Peyer's patch (tissue), 4 donors: ENCODE data around the gene KPNA4. TPM values are rescaled to one million over a fixed set of nuclear protein-coding genes. Genes with fewer than 3 reads are reported as not detected.

Experiments used
- DNase-seq, 3 donors: peaks; one replicate each; pipeline ENCODE4 v3.0.0-alpha.2; 2017 to 2019
- H3K27ac ChIP-seq, 4 donors: fragments of 200-600 bp; sonication (generic); one replicate each; pipeline ENCODE4 v1.5.1; 2016 to 2019
- H3K27me3 ChIP-seq, 2 donors: fragments of 200-600 bp; sonication (generic); one replicate each; pipeline ENCODE4 v1.5.1; 2019
- H3K36me3 ChIP-seq, 3 donors: fragments of 200-600 bp; sonication (generic); one replicate each; pipeline ENCODE4 v1.5.1; 2016 to 2019
- H3K4me1 ChIP-seq, 4 donors: fragments of 200-600 bp; sonication (generic); one replicate each; pipeline ENCODE4 v1.5.1; 2016 to 2019
- H3K4me3 ChIP-seq, 4 donors: fragments of 200-600 bp; sonication (generic); 1 replicate in 3 of 4; 2 replicates in 1 of 4; pipeline ENCODE4 v1.5.1; 2016 to 2019; ENCODE audit warnings: mild to moderate bottlenecking in 1 of 4
- H3K9me3 ChIP-seq, 4 donors: fragments of 200-600 bp; sonication (generic); one replicate each; pipeline ENCODE4 v1.5.1; 2016 to 2019; ENCODE audit warnings: mild to moderate bottlenecking in 1 of 4
- POLR2A ChIP-seq, 2 donors: fragments of 450-650 bp; IDR thresholded peaks; one replicate each; pipeline ENCODE4 v1.5.1; 2017; ENCODE audit warnings: antibody characterized with exemption in 2 of 2, mild to moderate bottlenecking in 2 of 2, moderate library complexity in 2 of 2
- total RNA-seq, 4 donors: library from RNA; depleted of rRNA; stranded (reverse); fragments of >200 nt; gene quantifications; one replicate each; pipeline ENCODE4 v1.1.0, GENCODE V29; 2016
- TF ChIP-seq, protein P1 (sequence below), 6 experiments: fragments of 450-650 bp in 4 of 6; fragments of 200-600 bp in 2 of 6; sonication (generic) in 1 of 6; IDR thresholded peaks; one replicate each; pipeline ENCODE4 v1.5.1; 2017 to 2019; ENCODE audit warnings: antibody characterized with exemption in 6 of 6, mild to moderate bottlenecking in 3 of 6, moderate library complexity in 1 of 6

The KPNA4 gene, protein sequence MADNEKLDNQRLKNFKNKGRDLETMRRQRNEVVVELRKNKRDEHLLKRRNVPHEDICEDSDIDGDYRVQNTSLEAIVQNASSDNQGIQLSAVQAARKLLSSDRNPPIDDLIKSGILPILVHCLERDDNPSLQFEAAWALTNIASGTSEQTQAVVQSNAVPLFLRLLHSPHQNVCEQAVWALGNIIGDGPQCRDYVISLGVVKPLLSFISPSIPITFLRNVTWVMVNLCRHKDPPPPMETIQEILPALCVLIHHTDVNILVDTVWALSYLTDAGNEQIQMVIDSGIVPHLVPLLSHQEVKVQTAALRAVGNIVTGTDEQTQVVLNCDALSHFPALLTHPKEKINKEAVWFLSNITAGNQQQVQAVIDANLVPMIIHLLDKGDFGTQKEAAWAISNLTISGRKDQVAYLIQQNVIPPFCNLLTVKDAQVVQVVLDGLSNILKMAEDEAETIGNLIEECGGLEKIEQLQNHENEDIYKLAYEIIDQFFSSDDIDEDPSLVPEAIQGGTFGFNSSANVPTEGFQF
- 10 to 100 TPM; 15.2 to 20.5 (median 18.4) TPM for total RNA-seq

DNA sequence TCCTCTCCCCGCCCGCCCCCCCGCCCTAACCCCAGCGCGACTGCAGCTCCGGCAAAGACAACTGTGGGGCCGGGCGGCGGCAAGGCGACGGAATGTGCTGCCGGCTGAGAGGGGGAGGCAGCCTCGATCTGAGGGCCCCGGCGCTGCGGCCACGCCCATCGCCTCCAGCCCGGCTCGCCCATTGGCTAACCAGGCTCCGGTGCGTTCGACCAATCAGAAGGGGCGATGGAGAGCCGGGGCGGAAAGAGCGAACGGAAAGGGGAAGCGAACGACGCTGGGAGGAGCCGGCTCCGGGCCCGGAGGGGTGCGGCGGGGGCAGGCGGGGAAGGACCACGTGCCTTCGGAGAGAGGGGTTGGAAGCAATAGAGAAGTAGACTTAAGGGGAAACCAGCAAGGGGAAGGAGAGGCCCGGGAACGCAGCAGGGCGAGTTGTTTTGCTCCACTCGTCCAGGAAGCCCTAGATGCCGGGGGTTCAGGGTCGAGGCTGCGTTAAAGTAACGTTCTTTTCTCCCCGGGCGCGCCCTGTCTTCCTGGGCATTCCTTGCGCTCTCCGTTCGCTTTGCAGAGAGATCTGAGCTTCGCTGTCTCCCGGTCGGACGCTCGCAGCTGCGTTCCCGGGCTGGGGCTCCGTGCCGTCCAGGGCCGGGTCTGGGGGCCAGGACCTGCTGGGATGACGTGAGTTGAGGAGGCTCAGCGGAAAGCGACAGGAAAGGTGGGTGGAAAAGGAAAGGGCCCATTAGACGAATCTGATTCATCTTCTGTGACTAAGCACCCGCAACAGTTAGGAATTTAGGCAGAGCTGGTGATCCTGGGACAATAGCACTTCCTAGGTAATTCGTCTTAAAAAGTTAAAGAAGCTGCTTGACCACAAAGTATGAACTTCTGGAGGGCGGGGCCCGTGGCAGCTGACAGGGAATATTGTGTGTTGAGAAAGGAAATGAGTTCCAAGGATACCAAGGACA is at the start of gene KPNA4:
TSS of gene KPNA4 (minus strand) at position 130 of the 962 bp plus-strand sequence. CDS start 289 bp downstream, outside the sequence.
- H3K9me3 ChIP-seq: no peaks in the 10 kb centered on the region
- H3K27ac ChIP-seq: peak within 1 kb of the TSS; percentile 97 to 100 (median 98)
- peaks cover 0 to 36% (median 6%) of the 10 kb centered on the region in 4 donors for H3K4me1 ChIP-seq
- TF ChIP-seq POLR2A (IDR thresholded peaks at IDR 0.05): peak; percentile 54 to 79
- TF ChIP-seq, protein P1, sequence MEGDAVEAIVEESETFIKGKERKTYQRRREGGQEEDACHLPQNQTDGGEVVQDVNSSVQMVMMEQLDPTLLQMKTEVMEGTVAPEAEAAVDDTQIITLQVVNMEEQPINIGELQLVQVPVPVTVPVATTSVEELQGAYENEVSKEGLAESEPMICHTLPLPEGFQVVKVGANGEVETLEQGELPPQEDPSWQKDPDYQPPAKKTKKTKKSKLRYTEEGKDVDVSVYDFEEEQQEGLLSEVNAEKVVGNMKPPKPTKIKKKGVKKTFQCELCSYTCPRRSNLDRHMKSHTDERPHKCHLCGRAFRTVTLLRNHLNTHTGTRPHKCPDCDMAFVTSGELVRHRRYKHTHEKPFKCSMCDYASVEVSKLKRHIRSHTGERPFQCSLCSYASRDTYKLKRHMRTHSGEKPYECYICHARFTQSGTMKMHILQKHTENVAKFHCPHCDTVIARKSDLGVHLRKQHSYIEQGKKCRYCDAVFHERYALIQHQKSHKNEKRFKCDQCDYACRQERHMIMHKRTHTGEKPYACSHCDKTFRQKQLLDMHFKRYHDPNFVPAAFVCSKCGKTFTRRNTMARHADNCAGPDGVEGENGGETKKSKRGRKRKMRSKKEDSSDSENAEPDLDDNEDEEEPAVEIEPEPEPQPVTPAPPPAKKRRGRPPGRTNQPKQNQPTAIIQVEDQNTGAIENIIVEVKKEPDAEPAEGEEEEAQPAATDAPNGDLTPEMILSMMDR (IDR thresholded peaks at IDR 0.05): no peak
- peak; percentile 96 to 99 (median 98) for DNase-seq
- no peaks in the 10 kb centered on the region for H3K36me3 ChIP-seq
- no peaks in the 10 kb centered on the region for H3K27me3 ChIP-seq
- H3K4me3 ChIP-seq: peak within 1 kb of the TSS; percentile 71 to 94 (median 88)

DNA sequence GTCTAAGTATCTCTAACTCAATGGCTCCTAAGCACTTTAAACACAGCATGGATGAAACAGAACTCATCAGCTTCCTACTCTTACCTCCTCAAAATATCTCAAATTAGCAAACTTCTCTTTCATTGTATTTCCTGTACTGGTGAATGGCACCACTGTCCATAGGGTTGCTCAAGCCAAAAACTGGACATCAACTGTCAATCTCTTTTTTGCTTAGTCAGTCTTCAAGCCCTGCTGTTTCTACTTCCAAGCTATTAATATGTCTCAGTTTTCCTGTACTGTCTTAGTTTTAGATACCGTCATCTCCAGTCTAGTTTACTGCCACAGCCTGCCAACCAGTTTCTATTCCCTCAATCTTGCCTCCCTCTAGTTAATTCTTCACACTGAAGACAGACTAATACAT is 48.3 kb upstream of the KPNA4 start:
- DNase-seq: no peak
- H3K27me3 ChIP-seq: no peaks in the 10 kb centered on the region

DNA sequence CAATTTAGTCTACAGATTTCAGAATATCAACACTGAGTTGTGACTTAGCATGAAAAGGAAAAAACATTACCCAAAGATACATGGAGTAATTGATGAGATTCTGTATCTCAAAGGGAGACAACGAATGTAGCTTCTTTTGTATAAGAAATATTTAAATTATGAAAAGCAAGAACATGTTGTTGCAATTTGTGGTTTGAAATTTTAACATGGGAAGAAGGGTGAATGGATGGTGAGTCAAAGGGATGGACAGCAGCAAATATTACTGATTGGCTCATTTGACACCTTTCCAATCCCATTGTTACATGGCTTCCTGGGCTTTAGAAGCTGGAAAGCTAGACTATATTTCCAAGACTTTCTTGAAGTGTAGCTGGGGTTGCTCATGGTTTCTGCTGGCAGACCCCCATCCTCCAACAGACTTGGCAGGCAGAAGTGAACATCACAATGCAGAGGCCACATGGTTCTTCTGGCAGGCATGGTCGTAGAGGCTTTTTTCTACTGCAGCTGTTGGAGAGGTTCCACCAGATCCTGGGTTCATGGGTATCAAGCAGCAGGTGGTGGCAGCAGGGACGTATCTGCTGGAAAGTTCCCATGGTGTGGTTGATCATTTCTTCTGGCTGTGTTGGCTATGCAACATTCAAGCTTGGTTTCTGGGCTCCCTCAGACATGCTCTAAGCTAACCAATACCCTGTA is 47.2 kb upstream of the KPNA4 start:
- H3K4me1 ChIP-seq: no peaks in the 10 kb centered on the region
- no peaks in the 10 kb centered on the region for H3K9me3 ChIP-seq
- TF ChIP-seq, protein P1 (IDR thresholded peaks at IDR 0.05): no peak
- no peak for TF ChIP-seq POLR2A (IDR thresholded peaks at IDR 0.05)
- no peak for DNase-seq
- no peaks in the 10 kb centered on the region for H3K27me3 ChIP-seq
- no peak overlapping the region for H3K27ac ChIP-seq
- no peaks in the 10 kb centered on the region for H3K36me3 ChIP-seq
- no peak overlapping the region for H3K4me3 ChIP-seq

More for the DNA sequence above, 48.3 kb upstream of the KPNA4 start:
- TF ChIP-seq, protein P1 (IDR thresholded peaks at IDR 0.05): no peak
- TF ChIP-seq POLR2A (IDR thresholded peaks at IDR 0.05): no peak
- no peaks in the 10 kb centered on the region for H3K36me3 ChIP-seq
- H3K4me3 ChIP-seq: no peak overlapping the region
- no peaks in the 10 kb centered on the region for H3K4me1 ChIP-seq
- no peaks in the 10 kb centered on the region for H3K9me3 ChIP-seq
- no peak overlapping the region for H3K27ac ChIP-seq

DNA sequence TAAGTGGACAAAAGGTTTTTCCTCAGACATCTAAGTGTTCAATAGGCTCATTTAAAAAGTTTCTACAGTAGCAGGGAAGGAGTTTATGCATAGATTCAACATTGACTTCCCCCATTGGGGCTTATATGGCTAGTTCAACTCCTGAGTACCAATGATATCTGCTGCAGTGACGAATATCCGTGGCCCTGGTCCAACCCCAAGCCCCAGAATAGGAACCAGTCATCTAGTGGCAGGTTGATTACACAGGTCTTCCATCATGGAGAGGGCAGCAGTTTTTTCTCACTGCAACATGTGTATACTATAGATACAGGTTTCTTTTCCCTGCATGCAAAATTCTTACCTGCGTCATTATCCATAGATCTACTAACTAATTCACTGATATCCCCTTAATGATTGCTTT is 45.8 kb upstream of the KPNA4 start:
- no peak for DNase-seq
- H3K4me3 ChIP-seq: no peak overlapping the region
- H3K27me3 ChIP-seq: no peaks in the 10 kb centered on the region
- no peaks in the 10 kb centered on the region for H3K9me3 ChIP-seq
- H3K27ac ChIP-seq: no peak overlapping the region
- H3K36me3 ChIP-seq: no peaks in the 10 kb centered on the region
- TF ChIP-seq, protein P1 (IDR thresholded peaks at IDR 0.05): no peak
- no peak for TF ChIP-seq POLR2A (IDR thresholded peaks at IDR 0.05)
- no peaks in the 10 kb centered on the region for H3K4me1 ChIP-seq

DNA sequence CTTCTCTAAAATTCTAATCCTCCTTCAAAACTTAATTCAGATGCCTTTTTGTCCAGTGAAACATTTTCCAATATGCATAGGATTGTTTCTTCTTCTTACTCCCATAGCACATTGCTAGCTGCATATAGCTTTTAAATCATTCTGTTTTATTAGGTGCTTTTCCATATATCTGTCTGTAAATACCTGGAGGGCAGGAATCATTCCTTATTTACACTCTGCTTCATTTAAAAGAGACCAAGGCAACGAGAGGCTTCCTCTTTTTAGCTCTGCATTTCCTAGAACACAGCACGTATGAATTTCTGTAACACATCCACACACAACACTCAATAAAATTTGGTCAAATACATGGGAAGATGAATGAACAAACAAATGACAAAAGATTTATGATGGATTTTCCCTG is 43.5 kb upstream of the KPNA4 start:
- no peaks in the 10 kb centered on the region for H3K27me3 ChIP-seq
- H3K9me3 ChIP-seq: no peaks in the 10 kb centered on the region
- H3K27ac ChIP-seq: no peak overlapping the region
- DNase-seq: no peak
- TF ChIP-seq, protein P1 (IDR thresholded peaks at IDR 0.05): no peak
- TF ChIP-seq POLR2A (IDR thresholded peaks at IDR 0.05): no peak
- no peaks in the 10 kb centered on the region for H3K36me3 ChIP-seq
- H3K4me3 ChIP-seq: no peak overlapping the region
- no peaks in the 10 kb centered on the region for H3K4me1 ChIP-seq
